Umbilical cord (tissue), 2 donors: ENCODE measurements around the gene MICAL2. TPM values are rescaled to one million over a fixed set of nuclear protein-coding genes. Genes with fewer than 3 reads are reported as not detected.
A peak's percentile ranks its signal among the peaks of the same experiment; 100 is the strongest.

Experiments
- DNase-seq: peaks from one replicate; pipeline ENCODE4 v3.0.0-alpha.2; 2015; ENCODE audit warnings: low spot score
- total RNA-seq: library from RNA; depleted of rRNA; stranded (reverse); fragments of >200 nt; gene quantifications from one replicate; pipeline ENCODE4 v1.2.3, GENCODE V29; 2014; ENCODE audit warnings: low replicate concordance; ENCODE audit not compliant: insufficient read depth

Gene MICAL2
- total RNA-seq, 1 donor from 2014 or later: 59.9 TPM

GRCh38 chr11:12171921-12172320, 61.5 kb downstream of the MICAL2 start:
- DNase-seq: no peak

- no peak for DNase-seq
These were observed 62.2 kb downstream of the MICAL2 start for GRCh38 chr11:12172493-12173013.

- DNase-seq: no peak
These were observed 62.7 kb downstream of the MICAL2 start for GRCh38 chr11:12173111-12173510.

GRCh38 chr11:12174128-12174476, 63.7 kb downstream of the MICAL2 start:
- DNase-seq: no peak

- no peak for DNase-seq
These were observed 64.2 kb downstream of the MICAL2 start for GRCh38 chr11:12174477-12175143.

- DNase-seq: peak; percentile 57
These were observed 65.4 kb downstream of the MICAL2 start for GRCh38 chr11:12175694-12176241.

- DNase-seq: no peak
These were observed 66.0 kb downstream of the MICAL2 start for GRCh38 chr11:12176410-12176809.

- no peak for DNase-seq
These were observed 67.4 kb downstream of the MICAL2 start for GRCh38 chr11:12177739-12178338.

GRCh38 chr11:12179019-12179418, 68.6 kb downstream of the MICAL2 start:
- DNase-seq: no peak

- no peak for DNase-seq
These were observed 69.1 kb downstream of the MICAL2 start for GRCh38 chr11:12179531-12179930.

GRCh38 chr11:12180257-12181205, 70.1 kb downstream of the MICAL2 start:
- DNase-seq: no peak

GRCh38 chr11:12182302-12182675, 71.9 kb downstream of the MICAL2 start:
- DNase-seq: no peak

GRCh38 chr11:12182676-12183541, 72.5 kb downstream of the MICAL2 start:
- peak; percentile 29 for DNase-seq

GRCh38 chr11:12183827-12184620, 73.6 kb downstream of the MICAL2 start:
- no peak for DNase-seq

- DNase-seq: no peak
These were observed 74.3 kb downstream of the MICAL2 start for GRCh38 chr11:12184699-12185098.

GRCh38 chr11:12185106-12185690, 74.8 kb downstream of the MICAL2 start:
- DNase-seq: no peak

GRCh38 chr11:12185914-12186313, 75.5 kb downstream of the MICAL2 start:
- DNase-seq: peak; percentile 59

- no peak for DNase-seq
These were observed 76.3 kb downstream of the MICAL2 start for GRCh38 chr11:12186701-12187100.

- no peak for DNase-seq
These were observed 77.0 kb downstream of the MICAL2 start for GRCh38 chr11:12187399-12187798.
